SU-DHL-6 (cell line): ENCODE measurements around the gene THEM5.

ENCODE experiments used
- H2AFZ ChIP-seq: fragments of 200-600 bp; sonication (generic); 2 replicates; pipeline ENCODE4 v1.6.1; 2014; ENCODE audit warnings: low read depth, mild to moderate bottlenecking, moderate library complexity, mixed read lengths, antibody characterized with exemption, low read length; ENCODE audit not compliant: severe bottlenecking
- H3F3A ChIP-seq: fragments of 200-600 bp; shearing (Covaris generic); 2 replicates; pipeline ENCODE4 v1.6.0; 2016; ENCODE audit warnings: antibody characterized with exemption, mild to moderate bottlenecking; ENCODE audit not compliant: insufficient read depth
- H3K27ac ChIP-seq: fragments of 200-600 bp; sonication (generic); 2 replicates; pipeline ENCODE4 v1.5.1; 2016; ENCODE audit warnings: low read depth, mild to moderate bottlenecking, low read length, moderate library complexity, mixed read lengths
- H3K27me3 ChIP-seq: fragments of 200-600 bp; sonication (generic), shearing (Covaris generic); 2 replicates; pipeline ENCODE4 v1.6.0; 2014; ENCODE audit warnings: mild to moderate bottlenecking, low read length
- H3K36me3 ChIP-seq: fragments of 200-600 bp; sonication (generic); 2 replicates; pipeline ENCODE4 v1.6.1; 2014; ENCODE audit warnings: mild to moderate bottlenecking, low read length, mixed read lengths
- H3K4me2 ChIP-seq: fragments of 300-600, 200-600 bp; shearing (Covaris generic), sonication (generic); 2 replicates; pipeline ENCODE4 v1.6.0; 2014; ENCODE audit warnings: low read length, low read depth, mild to moderate bottlenecking; ENCODE audit not compliant: poor library complexity, severe bottlenecking
- H3K4me3 ChIP-seq: fragments of 200-600 bp; sonication (generic); 2 replicates; pipeline ENCODE4 v1.5.1; 2014; ENCODE audit warnings: antibody characterized with exemption, low read length, mild to moderate bottlenecking, mixed read lengths; ENCODE audit not compliant: insufficient read depth, poor library complexity, severe bottlenecking
- H3K79me2 ChIP-seq: fragments of 200-600 bp; sonication (generic); 2 replicates; pipeline ENCODE4 v1.6.1; 2014; ENCODE audit warnings: mild to moderate bottlenecking, low read length, moderate library complexity; ENCODE audit not compliant: insufficient read depth
- H3K9ac ChIP-seq: fragments of 200-600 bp; sonication (generic); 2 replicates; pipeline ENCODE4 v1.7.0; 2014; ENCODE audit warnings: mild to moderate bottlenecking, low read length
- H3K9me2 ChIP-seq: fragments of 200-600 bp; sonication (generic); replicated peaks from 2 replicates; pipeline ENCODE4 v1.6.1; 2014; ENCODE audit warnings: low read length; ENCODE audit not compliant: insufficient read depth
- H3K9me3 ChIP-seq: fragments of 200-600 bp; sonication (generic); 2 replicates; pipeline ENCODE4 v1.6.1; 2014; ENCODE audit warnings: low read length, mixed read lengths; ENCODE audit not compliant: insufficient read depth
- H4K20me1 ChIP-seq: fragments of 200-600 bp; sonication (generic); 2 replicates; pipeline ENCODE4 v1.6.1; 2014; ENCODE audit warnings: low read depth, mild to moderate bottlenecking, antibody characterized with exemption, low read length, moderate library complexity, mixed read lengths
- EZH2phosphoT487 ChIP-seq: fragments of 200-600 bp; sonication (generic), shearing (Covaris generic); conservative IDR thresholded peaks from 2 replicates; pipeline ENCODE4 v1.6.1; 2018; ENCODE audit warnings: mild to moderate bottlenecking, antibody characterized with exemption, low read length, moderate library complexity, mixed read lengths
- TF ChIP-seq, protein P1 (sequence below): fragments of 200-600 bp; sonication (generic); IDR thresholded peaks from one replicate; pipeline ENCODE4 v1.5.1; 2017; ENCODE audit warnings: antibody characterized with exemption, mild to moderate bottlenecking, low read length, moderate library complexity; ENCODE audit not compliant: insufficient read depth, poor library complexity, severe bottlenecking

THEM5 gene

DNA sequence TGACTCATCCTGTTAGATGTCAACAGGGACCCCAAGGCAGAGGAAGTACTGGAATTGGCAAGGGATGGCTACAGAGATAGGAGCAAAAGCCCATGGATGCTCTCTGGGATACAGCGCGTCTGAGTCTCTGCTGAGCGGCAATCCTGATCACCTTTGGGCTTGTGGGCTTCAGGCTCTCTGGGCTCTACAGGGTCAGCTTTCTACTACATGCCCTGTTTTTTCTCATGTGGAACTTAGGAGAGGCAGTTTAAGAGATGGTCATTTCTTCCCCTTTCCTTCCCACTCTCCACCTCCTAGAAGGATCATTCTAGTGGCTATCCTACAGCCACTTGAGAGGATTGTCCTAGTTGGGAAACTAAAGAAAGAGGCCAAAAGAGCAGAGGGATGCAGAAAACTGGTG, 49.6 kb downstream of the THEM5 start:
- Histone ChIP-seq H3K27me3 (no peaks in the 10 kb centered on the region), H2AFZ (no peak overlapping the region), H3K4me3 (no peak overlapping the region), H4K20me1 (no peaks in the 10 kb centered on the region), H3F3A (no peaks in the 10 kb centered on the region), H3K27ac (no peak overlapping the region), H3K9me2 (no peaks in the 10 kb centered on the region), H3K9ac (no peak overlapping the region), H3K9me3 (no peaks in the 10 kb centered on the region), H3K4me2 (no peak overlapping the region), H3K79me2 (no peaks in the 10 kb centered on the region), H3K36me3 (no peaks in the 10 kb centered on the region)
- TF ChIP-seq, protein P1, sequence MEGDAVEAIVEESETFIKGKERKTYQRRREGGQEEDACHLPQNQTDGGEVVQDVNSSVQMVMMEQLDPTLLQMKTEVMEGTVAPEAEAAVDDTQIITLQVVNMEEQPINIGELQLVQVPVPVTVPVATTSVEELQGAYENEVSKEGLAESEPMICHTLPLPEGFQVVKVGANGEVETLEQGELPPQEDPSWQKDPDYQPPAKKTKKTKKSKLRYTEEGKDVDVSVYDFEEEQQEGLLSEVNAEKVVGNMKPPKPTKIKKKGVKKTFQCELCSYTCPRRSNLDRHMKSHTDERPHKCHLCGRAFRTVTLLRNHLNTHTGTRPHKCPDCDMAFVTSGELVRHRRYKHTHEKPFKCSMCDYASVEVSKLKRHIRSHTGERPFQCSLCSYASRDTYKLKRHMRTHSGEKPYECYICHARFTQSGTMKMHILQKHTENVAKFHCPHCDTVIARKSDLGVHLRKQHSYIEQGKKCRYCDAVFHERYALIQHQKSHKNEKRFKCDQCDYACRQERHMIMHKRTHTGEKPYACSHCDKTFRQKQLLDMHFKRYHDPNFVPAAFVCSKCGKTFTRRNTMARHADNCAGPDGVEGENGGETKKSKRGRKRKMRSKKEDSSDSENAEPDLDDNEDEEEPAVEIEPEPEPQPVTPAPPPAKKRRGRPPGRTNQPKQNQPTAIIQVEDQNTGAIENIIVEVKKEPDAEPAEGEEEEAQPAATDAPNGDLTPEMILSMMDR = no peak
- TF ChIP-seq EZH2phosphoT487 = no peak

DNA sequence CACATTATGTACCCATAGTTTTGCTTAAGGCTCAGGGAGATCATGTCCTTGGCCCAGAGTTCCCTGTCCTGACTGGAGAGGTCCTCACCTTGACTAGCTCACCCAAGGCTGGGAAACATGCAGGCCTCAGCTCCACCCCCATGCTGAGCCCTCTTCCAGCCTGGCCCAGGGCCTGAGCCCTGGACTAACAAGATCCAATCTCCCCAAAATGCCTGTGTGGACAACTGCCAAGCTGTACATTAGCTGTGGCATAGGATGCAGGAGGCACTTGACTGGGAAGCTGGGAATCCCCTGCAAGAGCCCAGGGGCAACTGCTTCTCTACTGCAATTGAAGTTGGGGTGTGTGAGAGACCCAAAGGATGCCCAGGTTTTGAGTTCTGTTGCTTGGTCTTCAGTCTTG, 50.3 kb downstream of the THEM5 start:
- Histone ChIP-seq H2AFZ (no peak overlapping the region), H3K27me3 (no peaks in the 10 kb centered on the region), H3K27ac (no peak overlapping the region), H3K4me3 (no peak overlapping the region), H3K4me2 (no peak overlapping the region), H3K9me2 (no peaks in the 10 kb centered on the region), H3K9ac (no peak overlapping the region), H4K20me1 (no peaks in the 10 kb centered on the region), H3F3A (no peaks in the 10 kb centered on the region), H3K9me3 (no peaks in the 10 kb centered on the region), H3K79me2 (no peaks in the 10 kb centered on the region), H3K36me3 (no peaks in the 10 kb centered on the region)
- TF ChIP-seq, protein P1 = no peak
- no peak for TF ChIP-seq EZH2phosphoT487

DNA sequence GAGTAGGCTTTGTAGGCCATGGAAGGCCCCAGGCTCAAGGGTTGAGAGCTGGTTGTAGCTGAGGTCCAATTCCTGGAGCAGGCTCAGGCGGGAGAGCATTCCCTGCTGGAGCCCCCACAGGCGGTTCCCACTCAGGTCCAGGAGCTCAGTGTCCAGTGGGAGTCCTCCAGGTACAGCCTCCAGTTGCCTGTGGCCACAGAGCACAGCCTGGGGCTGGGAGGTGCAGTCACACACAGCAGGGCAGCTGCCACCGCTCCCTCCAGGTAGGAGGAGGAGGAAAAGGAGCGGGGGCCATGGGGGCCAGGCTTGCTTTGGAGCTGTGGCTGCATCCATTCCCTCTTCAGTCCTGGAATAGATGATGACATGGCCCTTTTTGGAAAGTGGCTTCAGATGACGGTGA, 51.1 kb downstream of the THEM5 start:
- Histone ChIP-seq H2AFZ (no peak overlapping the region), H3K4me3 (no peak overlapping the region), H3K9me3 (no peaks in the 10 kb centered on the region), H3F3A (no peaks in the 10 kb centered on the region), H3K36me3 (no peaks in the 10 kb centered on the region), H3K27me3 (no peaks in the 10 kb centered on the region), H3K9me2 (no peaks in the 10 kb centered on the region), H3K9ac (no peak overlapping the region), H3K79me2 (no peaks in the 10 kb centered on the region), H3K4me2 (no peak overlapping the region), H4K20me1 (no peaks in the 10 kb centered on the region), H3K27ac (no peak overlapping the region)
- TF ChIP-seq EZH2phosphoT487 = no peak
- TF ChIP-seq, protein P1 = no peak
